GM12874 (cell line): Measurements from ENCODE around the gene CDK13.

ENCODE experiments used
- TF ChIP-seq, protein P1 (sequence below): IDR thresholded peaks from 2 replicates; pipeline ENCODE4 v1.5.1; 2011; ENCODE audit warnings: low read depth, mild to moderate bottlenecking, control low read depth, low read length, moderate library complexity; ENCODE audit not compliant: insufficient read depth

CDK13 gene

DNA sequence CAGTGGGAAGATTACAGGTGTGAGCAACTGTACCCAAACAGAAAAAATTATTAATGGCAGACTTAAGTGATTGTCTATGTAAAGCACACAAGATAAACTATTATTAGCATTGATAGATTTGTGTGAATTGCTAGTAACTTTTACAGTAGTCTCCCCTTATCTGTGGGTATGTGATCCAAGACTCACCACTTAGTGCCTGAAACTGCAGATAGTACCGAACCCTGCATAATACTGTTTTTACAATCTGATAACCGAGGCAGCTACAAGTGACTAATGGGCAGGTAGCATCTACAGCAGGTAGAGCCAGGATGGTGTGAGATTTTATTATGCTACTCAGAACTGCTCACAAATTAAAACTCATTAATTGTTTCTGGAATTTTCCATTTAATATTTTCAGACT lies 152.8 kb downstream of the CDK13 start:
- TF ChIP-seq, protein P1, sequence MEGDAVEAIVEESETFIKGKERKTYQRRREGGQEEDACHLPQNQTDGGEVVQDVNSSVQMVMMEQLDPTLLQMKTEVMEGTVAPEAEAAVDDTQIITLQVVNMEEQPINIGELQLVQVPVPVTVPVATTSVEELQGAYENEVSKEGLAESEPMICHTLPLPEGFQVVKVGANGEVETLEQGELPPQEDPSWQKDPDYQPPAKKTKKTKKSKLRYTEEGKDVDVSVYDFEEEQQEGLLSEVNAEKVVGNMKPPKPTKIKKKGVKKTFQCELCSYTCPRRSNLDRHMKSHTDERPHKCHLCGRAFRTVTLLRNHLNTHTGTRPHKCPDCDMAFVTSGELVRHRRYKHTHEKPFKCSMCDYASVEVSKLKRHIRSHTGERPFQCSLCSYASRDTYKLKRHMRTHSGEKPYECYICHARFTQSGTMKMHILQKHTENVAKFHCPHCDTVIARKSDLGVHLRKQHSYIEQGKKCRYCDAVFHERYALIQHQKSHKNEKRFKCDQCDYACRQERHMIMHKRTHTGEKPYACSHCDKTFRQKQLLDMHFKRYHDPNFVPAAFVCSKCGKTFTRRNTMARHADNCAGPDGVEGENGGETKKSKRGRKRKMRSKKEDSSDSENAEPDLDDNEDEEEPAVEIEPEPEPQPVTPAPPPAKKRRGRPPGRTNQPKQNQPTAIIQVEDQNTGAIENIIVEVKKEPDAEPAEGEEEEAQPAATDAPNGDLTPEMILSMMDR = no peak

DNA sequence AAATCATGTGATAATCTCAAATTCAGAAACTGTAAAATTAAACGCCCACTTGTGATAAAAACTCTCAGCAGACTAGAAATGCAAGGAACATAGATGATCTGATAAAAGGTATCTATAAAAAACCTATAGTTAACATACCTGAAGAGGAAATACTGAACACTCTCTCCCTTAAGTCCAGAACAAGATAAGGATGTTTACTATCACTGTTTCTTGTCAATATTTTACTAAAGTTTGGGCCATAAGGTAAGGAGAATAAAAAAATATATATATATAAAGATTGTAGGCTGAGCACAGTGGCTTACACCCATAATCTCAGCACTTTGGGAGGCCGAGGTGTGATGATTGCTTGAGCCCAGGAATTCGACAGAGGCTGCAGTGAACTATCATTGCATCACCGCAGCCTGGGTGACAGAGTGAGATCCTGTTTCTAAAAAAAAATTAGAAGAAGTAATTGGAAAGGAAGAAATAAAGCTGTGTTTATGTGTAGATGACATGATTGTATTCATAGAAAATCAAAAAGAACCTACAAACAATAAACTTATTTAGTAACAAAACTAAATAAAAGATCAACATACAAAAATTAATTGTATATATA lies 155.9 kb downstream of the CDK13 start:
- TF ChIP-seq, protein P1 = no peak

DNA sequence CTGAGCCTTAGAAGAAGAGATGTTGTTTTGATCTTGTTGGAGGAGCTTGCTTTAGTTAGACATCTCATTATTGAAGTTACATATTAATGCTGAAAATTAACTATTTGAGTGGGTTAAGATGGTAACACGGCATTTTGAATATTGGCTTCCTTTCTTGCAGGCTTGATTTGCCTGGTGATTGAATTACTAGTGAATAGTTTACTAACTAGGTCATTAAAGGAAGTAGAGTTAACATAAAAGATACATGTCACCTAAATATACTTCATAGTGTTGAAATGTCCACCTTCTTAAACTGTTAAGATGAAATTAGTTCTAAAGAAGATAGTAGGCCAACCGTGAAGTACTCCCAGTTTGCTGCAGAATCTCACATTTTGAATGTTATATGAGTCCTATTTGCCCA lies 165.9 kb downstream of the CDK13 start:
- TF ChIP-seq, protein P1 = no peak

DNA sequence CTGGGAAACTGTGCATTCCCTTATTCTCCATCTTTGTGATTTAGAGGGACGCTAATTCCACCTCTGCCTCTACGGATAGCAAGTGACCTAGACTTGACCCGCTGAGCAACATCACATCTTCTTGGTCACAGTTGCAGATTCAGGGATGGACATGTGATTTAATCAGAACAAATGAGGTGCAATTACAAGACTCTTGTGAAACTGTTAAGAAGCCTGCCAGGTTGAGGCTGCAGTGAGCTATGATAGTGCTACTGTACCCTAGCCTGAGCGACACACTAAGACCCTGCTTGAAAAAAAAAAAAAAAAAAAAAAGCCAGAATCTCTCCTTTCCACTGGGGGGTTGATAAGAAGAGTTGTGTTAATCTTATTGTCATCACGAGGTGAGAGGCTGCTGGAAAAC lies 170.0 kb downstream of the CDK13 start:
- TF ChIP-seq, protein P1 = no peak

GRCh38 chr7:40122940-40123254 lies 172.8 kb downstream of the CDK13 start:
- TF ChIP-seq, protein P1 = no peak

- TF ChIP-seq, protein P1 = no peak
These were observed 183.7 kb downstream of the CDK13 start for GRCh38 chr7:40133561-40134427.

DNA sequence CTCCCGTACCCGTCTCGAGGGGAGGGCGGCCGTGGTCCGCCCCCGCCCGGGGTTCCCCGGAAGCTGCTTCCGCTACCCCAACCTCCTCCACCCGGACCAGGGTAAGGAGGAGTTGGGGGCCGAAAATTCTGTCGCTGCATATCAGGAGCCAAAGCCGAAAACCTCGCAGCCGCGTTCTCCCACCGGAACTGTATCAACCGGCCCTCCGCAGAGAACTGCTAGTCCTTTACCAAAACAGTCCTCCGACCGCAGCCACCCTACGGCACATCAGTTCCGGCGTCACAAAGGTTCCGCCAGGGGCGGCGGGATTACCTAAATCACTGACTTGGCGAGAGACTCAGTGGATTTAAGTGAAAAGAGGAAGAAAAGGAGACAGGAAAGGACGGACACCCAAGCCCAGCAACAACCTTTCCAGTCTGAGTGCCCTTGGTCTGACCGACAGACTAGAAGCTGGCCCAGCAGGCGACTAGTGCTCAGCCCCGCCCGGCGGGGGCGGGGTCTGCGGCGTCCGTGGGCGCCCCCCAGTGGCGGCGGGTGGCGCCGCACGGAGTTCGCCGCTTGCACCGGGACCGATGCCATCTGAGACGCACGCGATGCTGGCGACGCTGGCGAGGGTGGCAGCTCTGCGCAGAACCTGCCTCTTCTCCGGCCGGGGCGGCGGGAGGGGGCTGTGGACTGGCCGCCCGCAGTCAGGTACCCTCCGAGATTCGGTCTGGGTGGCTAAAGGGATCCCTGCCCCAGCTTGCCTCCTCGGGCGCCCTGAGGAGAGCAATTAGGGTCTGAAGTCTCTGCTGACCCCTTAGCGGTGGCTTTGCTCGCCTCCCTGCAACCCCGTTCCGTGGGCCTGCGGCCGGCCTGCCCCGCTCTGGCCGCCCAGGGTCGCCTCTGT lies 184.6 kb downstream of the CDK13 start, which contains the start of the genes MPLKIP and SUGCT:
Gene MPLKIP (minus strand): TSS at position 195 of the 889 bp plus-strand sequence. CDS start 55 bp downstream, at position 140.
Gene SUGCT (plus strand): TSS at position 578 of the 889 bp plus-strand sequence.
- TF ChIP-seq, protein P1 = peak; percentile 97
